A673 (cell line): ENCODE data around the gene B3GAT2. TPM values are rescaled to one million over a fixed set of nuclear protein-coding genes. Genes with fewer than 3 reads are reported as not detected.

Source experiments
- BruUV-seq: library from RNA; stranded (reverse); fragments of 400-500 nt; replicated peaks from 2 replicates; lab custom pipeline; 2021; lab: Mats Ljungman, UMichigan
- CTCF ChIA-PET: fragments of 300-600 bp; sonication (Branson Sonifier 250); formaldehyde crosslinking; loops from one replicate; lab custom pipeline; 2022; ENCODE audit warnings: antibody characterized with exemption; lab: Charles Lee
- POLR2A ChIA-PET: fragments of 300-600 bp; sonication (Branson Sonifier 250); formaldehyde crosslinking; loops from one replicate; lab custom pipeline; 2022; ENCODE audit warnings: antibody characterized with exemption; ENCODE audit not compliant: low non-redundant PET; lab: Charles Lee
- DNase-seq: peaks from one replicate; pipeline ENCODE4 v3.0.0-alpha.2; 2015; ENCODE audit warnings: low spot score
- H3K27ac ChIP-seq: fragments of 200-600 bp; sonication (generic); 2 replicates; pipeline ENCODE4 v1.5.1; 2016; ENCODE audit warnings: mixed run types, low read depth, mild to moderate bottlenecking, mixed read lengths, antibody characterized with exemption, low read length; ENCODE audit not compliant: poor library complexity, severe bottlenecking
- H3K27me3 ChIP-seq: fragments of 200-600 bp; sonication (generic); replicated peaks from 2 replicates; pipeline ENCODE4 v1.6.1; 2017; ENCODE audit warnings: mixed run types, low read depth, mild to moderate bottlenecking, mixed read lengths, antibody characterized with exemption, low read length; ENCODE audit not compliant: insufficient read depth, poor library complexity
- H3K36me3 ChIP-seq: fragments of 200-600 bp; sonication (generic); 2 replicates; pipeline ENCODE4 v1.6.1; 2016; ENCODE audit warnings: mixed run types, mild to moderate bottlenecking, mixed read lengths, antibody characterized with exemption, low read length; ENCODE audit not compliant: insufficient read depth, poor library complexity, severe bottlenecking
- H3K4me1 ChIP-seq: fragments of 200-600 bp; sonication (generic); 2 replicates; pipeline ENCODE4 v1.6.1; 2017; ENCODE audit warnings: mixed run types, mild to moderate bottlenecking, mixed read lengths, antibody characterized with exemption, low read length; ENCODE audit not compliant: insufficient read depth, poor library complexity, severe bottlenecking
- H3K4me3 ChIP-seq: fragments of 200-600 bp; sonication (generic); 2 replicates; pipeline ENCODE4 v1.5.1; 2016; ENCODE audit warnings: low read depth, mixed run types, mild to moderate bottlenecking, mixed read lengths, low read length; ENCODE audit not compliant: poor library complexity, severe bottlenecking
- H3K9me3 ChIP-seq: fragments of 200-600 bp; sonication (generic); 2 replicates; pipeline ENCODE4 v1.6.1; 2016; ENCODE audit warnings: mixed run types, low read depth, mild to moderate bottlenecking, mixed read lengths, antibody characterized with exemption, low read length; ENCODE audit not compliant: poor library complexity, severe bottlenecking
- CTCF ChIP-seq: fragments of 300-800, 200-600 bp; sonication (generic); conservative IDR thresholded peaks from 2 replicates; pipeline ENCODE4 v1.5.1; 2017; ENCODE audit warnings: low read depth, mild to moderate bottlenecking, antibody characterized with exemption, low read length, moderate library complexity, mixed read lengths
- EZH2 ChIP-seq: fragments of 200-600 bp; sonication (generic); IDR thresholded peaks from 2 replicates; pipeline ENCODE4 v1.6.1; 2017; ENCODE audit warnings: borderline replicate concordance, low read depth, mild to moderate bottlenecking, mixed read lengths, antibody characterized with exemption, low read length; ENCODE audit not compliant: poor library complexity, severe bottlenecking
- intact Hi-C: fragments of 100-400 bp; cut with micrococcal nuclease; formaldehyde crosslinking; loops from one replicate; pipeline ENCODE4 v1.10.0; 2022; ENCODE audit not compliant: unreplicated experiment
- total RNA-seq: library from RNA; stranded (reverse); gene quantifications from 2 replicates; pipeline ENCODE4 v1.2.3, GENCODE V29; 2021

The B3GAT2 gene
- total RNA-seq, 1 experiment from 2014 or later: not detected

- intact Hi-C loops: no loop called here
- no TSS peak for BruUV-seq
- TF ChIP-seq EZH2 (no peak), CTCF (no peak)
- ChIA-PET POLR2A (no interaction called here), CTCF (no interaction called here)
- H3K27ac ChIP-seq: no peak overlapping the region
- no peaks in the 10 kb centered on the region for H3K36me3 ChIP-seq
- peaks cover 3% of the 10 kb centered on the region for H3K4me1 ChIP-seq
- H3K4me3 ChIP-seq: no peak overlapping the region
- no peaks in the 10 kb centered on the region for H3K9me3 ChIP-seq
- DNase-seq: no peak
- no peaks in the 10 kb centered on the region for H3K27me3 ChIP-seq
Measured at GRCh38 chr6:70844301-70844700, 112.6 kb downstream of the B3GAT2 start.

GRCh38 chr6:70843328-70843918 is 113.4 kb downstream of the B3GAT2 start:
- BruUV-seq: no TSS peak
- no peaks in the 10 kb centered on the region for H3K36me3 ChIP-seq
- no peak for DNase-seq
- TF ChIP-seq EZH2 (no peak), CTCF (no peak)
- intact Hi-C loops: no loop called here
- no peak overlapping the region for H3K4me3 ChIP-seq
- H3K4me1 ChIP-seq: peaks cover 5% of the 10 kb centered on the region
- H3K27ac ChIP-seq: no peak overlapping the region
- POLR2A ChIA-PET: no interaction called here
- CTCF ChIA-PET: no interaction called here
- no peaks in the 10 kb centered on the region for H3K9me3 ChIP-seq
- H3K27me3 ChIP-seq: no peaks in the 10 kb centered on the region

DNA sequence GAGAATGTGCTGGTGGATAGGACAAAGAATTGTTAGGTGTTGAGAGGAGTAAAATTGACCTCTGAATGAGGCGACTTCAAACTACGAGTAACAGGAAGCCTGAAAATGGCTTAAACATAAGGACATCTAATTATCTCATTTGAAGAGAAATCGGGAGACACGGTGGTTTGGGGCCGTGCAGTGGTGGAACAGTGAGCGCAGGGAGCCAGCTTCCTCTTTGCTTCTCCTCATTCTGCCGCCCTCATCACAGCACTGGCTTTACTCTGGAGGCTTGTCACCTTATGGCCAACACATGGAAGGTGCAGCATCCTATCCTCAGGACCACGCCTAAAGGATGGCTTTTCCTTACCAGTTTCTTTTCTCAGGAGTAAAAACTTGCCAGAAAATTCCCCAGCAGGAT is 114.3 kb downstream of the B3GAT2 start:
- Histone ChIP-seq H3K36me3 (no peaks in the 10 kb centered on the region), H3K27me3 (no peaks in the 10 kb centered on the region), H3K4me1 (peaks cover 5% of the 10 kb centered on the region), H3K27ac (no peak overlapping the region), H3K4me3 (no peak overlapping the region), H3K9me3 (no peaks in the 10 kb centered on the region)
- ChIA-PET CTCF (no interaction called here), POLR2A (no interaction called here)
- DNase-seq: no peak
- intact Hi-C loops: no loop called here
- no TSS peak for BruUV-seq
- TF ChIP-seq CTCF (no peak), EZH2 (no peak)
